HG03558 (cell line): ENCODE results near the gene MLLT6.

Experiments
- ATAC-seq: cut with Tn5 transposase; IDR thresholded peaks from one replicate; pipeline ENCODE4 v1.9.1; 2021; ENCODE audit warnings: moderate number of reproducible peaks; ENCODE audit not compliant: unreplicated experiment; ENCODE audit errors: extremely low read depth

MLLT6 gene

DNA sequence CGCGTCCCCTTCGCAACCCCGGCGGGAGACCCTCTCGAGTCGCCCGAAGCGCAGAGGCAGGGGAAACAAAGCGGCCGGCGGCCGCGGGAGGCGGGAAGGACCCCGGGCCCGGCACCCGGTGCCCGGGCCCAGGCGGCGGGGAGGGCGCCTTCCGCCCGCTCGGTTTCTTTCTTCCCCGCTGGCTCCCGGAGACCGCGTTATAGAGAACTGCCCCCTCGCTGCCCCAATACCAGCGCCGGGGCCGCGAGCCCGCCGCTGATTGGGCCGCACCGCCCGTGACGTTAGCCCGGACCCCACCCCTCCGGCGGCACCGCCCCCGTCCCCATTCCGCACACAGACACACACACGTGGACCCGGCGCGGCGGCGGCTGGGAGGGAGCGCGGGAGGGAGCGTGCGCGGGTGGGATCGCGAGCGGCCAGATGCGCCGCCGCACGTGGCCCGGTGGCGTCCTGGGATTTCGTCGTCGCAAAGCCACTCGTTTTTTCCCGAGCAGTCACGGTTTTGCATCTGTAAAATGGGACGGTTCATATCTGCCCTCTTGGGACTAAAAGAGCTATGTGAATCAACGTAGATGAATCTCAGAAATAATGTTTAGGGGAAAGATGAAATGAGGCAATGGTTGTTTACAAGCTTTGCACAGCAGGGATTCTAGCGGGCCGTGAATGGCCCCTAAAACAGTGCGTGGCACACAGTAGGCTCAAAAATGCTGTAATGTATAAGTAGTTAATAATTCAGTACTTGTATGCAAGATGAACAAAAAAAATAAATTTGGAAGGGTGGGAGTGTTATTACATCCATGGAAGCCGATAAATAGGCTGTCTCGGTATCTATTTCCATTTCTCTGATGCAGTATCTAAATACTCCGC lies 30.1 kb upstream of the MLLT6 start, which contains the start of gene EPOP:
TSS of gene EPOP (minus strand) at position 209 of the 867 bp plus-strand sequence. CDS start 462 bp downstream, outside the sequence.
- no peak for ATAC-seq

DNA sequence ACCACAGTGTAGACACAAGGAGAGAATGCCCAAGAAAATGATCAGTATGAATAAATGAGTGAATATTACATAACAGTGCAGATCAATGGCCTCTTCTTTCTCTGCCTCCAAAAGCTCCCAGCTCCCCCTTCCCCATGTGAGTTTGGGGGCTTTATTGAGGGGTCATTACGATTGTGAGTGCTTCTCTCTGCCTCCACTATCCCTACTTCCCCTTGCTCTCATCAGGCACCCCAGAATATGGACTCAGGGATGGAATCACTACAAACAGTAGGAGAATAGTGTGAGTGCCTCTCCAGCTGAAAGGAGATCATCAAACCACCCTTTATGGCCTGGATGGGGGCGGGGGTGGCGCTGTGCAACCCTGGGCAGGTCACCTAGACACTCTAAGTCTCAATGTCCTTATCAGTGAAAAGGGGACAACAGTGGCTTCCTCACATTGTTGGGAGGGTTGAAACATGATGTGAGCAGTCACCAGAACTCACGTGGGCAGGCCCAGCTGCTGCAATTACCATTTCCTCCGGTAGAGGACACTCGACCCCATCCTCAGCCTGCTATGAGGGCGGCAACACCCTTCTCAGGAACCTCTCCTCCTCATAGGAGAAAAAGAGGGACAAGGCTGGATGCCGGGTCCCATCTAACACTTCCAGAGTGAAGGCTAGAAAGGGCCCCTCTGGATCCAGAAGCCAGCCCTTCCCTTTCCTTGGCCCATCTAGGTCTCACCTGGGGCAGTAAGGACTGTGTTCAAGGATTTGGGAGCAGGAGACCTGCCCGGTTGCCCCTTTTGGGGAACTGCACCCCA lies 28.2 kb upstream of the MLLT6 start:
- no peak for ATAC-seq

DNA sequence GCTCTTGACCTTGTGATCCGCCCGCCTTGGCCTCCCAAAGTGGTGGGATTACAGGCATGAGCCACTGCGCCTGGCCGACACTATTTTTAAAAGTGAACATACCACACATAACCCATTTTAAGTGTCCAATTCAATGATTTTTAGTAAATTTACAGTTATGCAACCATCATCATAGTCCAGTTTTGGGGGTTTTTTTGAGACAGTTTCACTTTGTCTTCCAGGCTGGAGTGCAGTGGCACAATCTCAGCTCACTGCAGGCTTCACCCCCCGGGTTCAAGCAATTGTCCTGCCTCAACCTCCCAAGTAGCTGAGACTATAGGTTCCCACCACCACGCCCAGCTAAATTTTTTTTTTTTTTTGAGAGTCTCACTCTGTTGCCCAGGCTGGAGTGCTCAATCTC lies 27.3 kb upstream of the MLLT6 start:
- no peak for ATAC-seq

DNA sequence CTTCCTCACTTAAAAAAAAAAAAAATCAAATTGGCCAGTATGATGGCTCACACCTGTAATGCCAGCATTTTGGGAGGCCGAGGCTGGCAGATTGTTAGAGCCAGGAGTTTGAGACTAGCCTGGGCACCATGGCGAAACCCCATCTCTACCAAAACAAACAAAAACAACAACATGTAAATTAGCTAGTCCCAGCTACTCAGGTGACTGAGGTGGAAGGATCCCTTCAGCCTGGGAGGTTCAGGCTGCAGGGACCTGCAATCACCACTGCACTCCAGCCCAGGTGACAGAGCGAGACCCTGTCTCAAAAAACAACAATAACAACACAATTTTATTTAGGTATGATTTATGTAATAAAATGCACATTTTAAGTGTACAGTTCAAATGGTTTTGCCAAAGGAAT lies 24.0 kb upstream of the MLLT6 start:
- ATAC-seq: no peak

DNA sequence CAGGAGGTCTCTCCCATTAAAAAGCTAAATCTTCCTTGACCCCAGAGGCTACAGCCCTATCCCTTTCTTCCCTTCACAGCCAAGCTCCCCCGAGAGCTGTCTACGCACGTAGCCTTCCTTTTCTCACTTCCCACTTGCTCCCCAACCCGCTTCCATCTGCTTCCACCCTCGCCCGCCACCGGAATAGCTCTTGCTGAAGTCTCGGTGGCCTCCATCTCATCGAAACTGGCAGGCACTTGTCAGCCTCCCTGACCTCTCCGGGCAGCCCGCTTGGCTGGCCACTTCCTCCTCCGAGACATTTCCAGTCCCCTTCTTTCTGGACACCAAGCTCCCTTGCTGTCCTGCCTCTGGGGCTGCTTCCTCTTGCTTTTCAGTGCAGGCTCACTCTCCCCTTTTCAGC lies 19.6 kb upstream of the MLLT6 start:
- ATAC-seq: no peak

DNA sequence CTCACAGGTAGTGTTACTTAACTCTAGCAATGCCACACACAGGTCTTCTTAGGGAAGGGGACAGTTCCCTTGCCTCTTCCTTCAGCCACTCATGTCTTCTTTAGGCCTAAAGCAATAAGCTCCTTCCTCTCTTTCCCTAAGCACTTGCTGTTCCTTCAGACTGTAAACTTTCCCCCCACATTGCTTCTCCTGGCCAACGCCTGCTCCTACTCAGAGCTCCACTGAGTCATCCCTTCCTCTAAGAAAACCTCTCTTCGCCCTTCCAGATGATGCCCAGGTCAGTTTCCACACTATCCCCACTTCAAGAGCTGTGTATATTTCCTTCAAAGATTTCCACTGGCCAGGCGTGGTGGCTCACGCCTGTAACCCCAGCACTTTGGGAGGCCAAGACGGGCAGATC lies 17.8 kb upstream of the MLLT6 start:
- ATAC-seq: no peak

DNA sequence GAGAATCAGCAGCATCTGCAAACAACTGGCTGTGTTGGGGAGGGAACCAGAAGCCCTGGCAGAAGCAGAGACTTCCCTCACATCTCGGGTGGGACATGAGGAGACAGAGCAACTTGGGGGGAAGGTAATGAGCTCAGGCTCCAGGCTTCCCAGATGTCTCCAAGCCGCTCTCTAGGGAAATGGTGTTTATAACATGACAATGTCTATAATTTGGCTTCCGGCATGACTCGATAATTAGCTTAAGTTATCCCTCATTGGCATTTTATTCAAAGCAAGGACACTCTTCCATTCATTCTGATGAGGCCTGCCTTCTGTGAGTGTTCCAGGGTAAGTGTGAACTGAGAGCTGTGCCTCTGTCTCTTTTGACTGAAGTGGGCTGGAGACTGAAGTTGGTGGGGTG lies 14.7 kb upstream of the MLLT6 start:
- no peak for ATAC-seq

DNA sequence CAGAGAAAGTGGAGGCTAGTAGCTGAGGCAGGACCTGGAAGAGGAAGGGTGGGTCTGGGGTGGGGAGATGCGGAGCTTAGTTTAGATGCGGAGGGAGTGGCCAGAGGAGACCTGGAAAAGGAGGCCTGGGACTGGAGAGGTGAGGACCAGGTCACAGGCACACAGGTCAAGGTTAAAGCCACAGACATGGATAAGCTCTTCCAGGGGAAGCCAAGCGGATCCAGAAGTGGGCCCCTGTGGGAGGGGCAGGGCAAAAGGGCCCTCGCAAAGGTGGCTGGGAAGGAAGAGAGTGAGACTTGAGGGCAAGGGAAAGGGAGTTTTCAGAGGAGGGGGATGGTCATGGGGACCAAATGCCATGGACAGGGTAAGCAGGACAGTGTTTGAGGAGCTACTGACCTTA lies 13.9 kb upstream of the MLLT6 start:
- ATAC-seq: no peak

DNA sequence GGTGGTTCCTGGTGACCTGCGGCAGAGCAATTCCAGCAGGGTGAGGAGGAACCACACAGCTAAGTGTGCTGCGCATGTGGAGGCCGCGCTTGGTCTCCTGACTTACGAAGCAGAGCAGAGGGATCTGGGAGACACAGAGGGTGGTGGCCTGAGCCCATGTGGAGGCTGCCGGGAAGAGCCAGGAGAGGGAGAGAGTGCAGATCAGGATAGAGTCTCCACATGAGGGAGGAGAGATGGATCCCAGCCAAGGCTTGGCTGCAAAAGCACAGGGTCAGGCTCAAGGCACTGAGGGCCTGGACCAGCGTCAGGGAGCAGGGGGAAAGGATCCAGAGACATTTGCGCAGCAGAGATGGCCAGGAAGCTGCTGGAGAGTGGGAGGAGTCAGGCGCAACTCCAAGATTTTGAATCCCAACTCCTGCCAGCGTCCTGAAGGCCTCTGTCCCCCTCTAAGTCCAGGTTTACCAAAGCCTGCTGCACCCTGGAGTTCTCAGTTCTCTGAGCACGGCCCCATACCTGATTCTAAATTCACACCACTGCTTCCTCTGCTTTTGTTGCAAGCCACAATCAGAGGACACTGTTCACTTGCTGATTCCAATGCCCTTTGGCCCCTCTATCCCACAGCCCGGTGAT lies 11.3 kb upstream of the MLLT6 start:
- ATAC-seq: no peak

DNA sequence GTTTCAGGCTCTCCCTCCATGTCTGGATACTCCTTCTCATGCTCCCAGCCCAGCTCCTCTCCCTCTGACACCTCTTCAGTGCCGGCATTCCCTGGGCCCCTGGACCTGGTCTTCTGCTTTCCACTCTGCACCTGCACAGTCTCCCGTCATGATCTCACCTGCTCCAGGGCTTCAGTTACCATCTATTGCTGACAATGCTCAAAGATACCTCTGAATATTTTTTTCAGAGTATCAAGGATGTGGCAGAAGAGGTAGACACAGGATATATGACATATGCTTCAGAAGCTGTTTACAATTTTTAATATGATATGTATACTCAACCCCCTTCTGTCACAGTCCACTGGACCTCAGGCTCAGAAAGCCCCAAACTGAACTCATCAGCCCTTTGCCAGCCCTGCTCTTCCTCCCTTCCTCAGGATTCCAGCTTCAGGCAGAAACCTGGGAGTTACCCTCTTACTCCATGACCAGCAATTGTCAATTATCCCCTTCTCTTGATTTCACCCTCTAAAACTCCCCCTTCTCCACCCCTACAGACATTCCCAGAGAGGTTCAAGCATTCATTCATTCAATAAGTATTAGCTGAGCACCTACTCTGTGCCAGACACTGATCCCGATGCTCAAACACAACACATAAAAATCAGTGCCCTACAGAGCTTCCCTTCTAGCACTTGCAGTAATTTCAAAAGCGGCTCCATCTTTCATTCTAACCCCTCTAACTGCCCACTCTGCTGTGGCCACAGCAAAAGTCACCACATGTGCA lies 7.8 kb upstream of the MLLT6 start:
- no peak for ATAC-seq

DNA sequence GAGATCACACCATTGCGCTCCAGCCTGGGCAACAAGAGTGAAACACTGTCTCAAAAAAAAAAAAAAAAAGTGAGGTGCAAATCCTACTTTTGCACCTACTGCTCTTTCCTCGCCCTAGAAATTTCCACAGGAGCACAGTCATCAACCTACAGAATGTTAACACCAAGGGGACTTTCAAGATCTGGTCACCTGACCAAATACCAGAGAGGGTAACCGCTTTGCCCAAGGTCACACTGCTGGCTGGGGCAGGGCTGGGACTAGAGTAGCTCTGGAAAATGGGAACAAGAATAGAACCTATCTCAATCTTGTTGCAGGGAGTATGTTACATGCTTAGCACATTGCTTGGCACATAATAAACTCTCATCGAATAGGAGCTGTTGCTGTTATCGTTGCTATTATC lies 6.3 kb upstream of the MLLT6 start:
- no peak for ATAC-seq

DNA sequence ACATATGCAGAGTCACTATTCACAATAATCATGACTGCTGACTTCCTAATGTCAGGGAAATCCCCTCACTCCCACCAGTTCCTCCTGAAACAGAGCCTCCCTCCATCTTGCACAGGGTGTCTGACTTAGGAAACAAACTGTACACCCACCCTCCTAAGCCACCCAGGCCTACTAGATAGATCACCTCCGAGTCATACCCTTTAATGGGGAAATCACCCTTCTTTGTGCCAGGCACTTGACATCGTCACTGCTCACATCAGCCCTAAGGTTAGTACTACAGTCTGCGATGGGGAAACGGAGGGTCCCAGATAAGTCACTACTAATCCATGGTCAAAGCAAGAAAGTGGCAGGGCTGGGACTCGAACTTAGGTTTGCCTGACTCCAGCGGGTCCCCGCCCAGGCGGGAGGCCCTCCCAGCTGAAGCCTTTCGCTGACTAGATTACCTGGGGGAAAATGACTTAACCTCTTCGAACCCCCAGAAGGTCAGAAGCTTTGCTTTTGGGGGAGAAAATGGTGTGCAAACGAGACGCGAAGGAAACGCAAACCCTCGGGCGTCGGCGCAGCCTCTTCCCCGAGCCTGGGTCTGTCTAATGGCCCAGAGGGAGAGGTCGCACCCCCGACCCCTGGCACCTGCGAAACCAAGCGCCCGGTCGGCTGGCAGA lies 3.4 kb upstream of the MLLT6 start:
- no peak for ATAC-seq

DNA sequence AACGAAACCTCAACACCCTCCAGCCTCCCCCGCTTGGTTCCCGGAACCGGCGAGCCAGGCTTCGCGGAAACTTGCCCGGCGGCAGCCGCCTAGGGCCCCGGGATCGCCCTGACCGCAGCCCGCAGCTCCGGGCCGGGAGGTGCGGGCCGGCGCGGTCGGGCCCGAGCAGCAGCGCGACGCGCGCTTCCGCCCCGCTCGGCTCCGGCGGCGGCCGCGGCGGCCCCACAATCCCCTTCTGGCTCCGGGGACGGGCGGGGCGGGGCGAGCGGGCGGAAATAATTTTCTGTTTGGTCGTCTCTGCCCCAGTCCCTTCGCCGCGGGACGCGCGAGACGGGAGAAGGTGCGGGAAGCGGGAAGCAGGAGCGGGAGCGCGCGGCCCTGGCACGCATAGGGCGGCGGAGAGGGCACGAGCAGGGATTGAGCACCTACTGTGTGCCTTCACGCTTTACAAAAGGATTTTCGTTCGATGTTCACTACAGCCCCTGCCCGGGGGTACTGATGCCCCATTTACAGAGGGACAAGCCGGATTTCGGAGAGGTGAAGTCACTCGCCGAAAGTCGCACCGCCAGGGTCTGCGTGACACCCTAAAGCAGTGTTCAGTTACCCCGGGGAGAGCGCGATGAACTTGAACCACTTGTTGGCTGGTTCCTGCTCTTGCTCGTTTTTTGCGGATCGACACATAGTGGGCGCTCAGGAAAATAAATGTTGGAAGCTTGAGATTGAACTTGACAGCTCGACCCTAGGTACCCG lies 2.7 kb upstream of the MLLT6 start:
- no peak for ATAC-seq

DNA sequence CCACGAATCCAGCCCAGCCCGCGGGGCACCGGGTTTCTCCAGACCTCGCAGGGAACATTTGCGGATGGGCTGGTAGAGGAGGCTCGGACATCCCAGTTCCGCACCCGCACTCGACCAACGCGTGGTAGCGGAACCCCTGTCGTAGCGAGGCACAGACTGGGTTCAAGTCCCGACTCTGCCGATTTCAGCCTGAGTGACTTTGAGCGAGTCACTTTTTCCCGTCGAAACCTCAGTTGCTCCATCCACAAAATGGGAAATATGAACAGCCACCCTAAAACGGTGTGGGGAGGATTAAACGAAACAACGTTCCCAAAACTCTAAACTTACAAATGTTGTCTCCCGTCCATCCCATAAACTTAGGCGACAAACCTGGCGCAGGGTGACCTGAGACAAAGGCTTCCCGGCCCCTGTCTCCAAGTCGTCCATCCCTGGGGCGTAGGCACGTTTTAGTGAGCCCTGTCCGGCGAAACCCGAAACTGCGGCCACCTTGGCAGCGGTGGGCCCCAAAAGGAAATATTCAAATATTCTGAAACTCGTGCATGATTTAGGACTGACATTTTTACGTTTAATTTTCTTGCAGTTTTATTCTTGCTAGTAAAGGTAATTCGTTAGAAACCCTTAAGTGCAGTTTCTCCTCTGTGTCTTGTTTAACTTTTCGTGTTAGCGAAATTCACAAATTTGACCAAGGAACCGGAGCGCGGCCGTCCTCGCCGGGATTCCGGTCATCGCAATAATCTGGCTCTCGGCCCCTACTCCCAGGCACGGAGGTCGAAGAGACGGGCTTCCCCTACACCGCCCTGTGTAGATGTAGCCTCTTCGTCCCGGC lies 1.9 kb upstream of the MLLT6 start:
- no peak for ATAC-seq

DNA sequence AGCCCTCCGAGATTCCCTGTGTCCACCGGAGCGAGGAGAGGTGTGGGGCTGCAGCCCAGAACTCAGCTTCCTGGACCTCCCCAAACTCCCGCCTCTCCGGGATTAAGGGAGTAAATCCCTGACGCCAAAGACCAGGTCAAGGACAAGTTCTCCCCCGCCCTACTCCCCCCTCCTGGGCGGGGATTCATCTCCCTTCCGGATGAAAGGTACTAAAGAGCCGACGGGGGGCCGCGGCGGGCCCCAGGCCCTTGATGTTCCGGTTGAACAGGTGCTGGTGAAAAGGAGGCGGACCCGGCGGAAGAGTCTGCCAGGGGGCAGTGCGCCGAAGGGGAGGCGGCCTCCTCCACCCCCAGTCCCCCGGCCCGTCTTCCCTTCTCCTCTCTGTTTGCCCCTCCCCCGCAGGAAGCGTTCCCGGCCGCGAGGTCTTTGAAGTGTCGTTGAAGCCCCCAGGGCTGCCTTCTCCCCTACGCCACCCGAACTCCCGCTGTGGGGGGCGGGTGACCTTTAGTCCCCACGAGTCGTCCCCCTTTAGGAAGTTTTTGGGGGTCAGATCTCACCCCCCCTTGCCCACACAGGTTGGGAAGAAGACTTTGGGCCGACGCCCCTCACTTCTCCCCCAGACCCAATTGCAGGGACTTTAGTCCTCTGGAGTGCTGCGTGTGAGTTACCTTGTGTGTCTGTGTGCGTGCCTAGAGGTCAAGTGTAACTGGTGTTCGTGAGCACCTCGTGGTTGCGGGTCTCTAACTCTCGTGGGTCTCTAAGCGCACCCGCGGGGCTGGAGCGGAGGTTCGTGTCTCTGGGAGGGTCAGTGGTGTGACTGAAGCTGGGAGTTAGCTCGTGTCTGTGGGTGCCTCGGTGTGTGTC lies 1.1 kb upstream of the MLLT6 start:
- no peak for ATAC-seq

DNA sequence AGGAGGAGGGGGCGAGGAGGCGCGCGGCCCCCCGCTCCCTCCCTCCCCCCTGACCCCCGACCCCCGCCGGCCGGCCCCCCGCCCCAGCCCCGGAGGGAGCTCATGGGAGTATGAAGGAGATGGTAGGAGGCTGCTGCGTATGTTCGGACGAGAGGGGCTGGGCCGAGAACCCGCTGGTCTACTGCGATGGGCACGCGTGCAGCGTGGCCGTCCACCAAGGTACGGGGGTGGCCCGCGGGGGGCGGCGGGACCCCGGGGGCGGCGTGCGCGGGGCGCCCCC lies 390 bp downstream of the MLLT6 start:
- no peak for ATAC-seq

DNA sequence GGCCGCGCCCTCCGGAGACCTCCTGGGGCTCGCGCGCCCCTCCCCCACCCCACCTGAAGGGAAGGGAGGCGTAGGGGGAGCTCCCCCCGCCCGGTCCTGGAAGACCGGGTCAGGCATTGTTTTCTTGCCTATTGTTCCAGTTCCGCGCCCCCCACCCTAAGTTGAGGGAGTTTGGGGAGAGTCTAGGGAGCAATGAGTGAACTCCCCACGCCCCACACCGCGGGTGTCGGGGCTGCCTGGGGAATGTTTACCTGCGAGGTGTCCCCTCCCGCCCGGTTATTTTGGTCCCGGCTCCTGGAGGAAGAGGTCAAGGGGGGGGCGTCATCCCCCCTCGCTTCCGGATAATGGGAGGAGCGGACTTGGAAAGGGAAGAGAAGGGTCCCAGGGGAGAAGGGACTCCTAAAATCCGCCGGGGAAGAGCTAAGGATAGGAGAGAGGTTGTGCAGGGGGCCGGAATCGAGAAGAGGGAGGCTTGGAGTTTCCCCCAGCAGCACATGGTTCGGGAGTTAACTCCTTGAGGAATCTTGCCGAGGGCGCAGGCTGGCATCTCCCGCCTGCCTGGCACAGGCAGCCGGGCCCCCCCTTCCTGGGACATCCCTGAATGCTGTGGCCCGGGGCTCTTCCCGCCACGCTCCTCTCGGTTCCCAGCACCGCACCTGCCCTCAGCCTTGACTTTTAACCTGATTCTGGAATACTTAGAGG lies 881 bp downstream of the MLLT6 start:
- no peak for ATAC-seq
